T-helper 2 cell (primary cell): ENCODE data around the gene PROC.
"Not testable (repeated sequence)": the region's sequence is repeated elsewhere in the genome, so short reads cannot be mapped to it uniquely, and the experiment has no call there.

Experiments used
- DNase-seq, 5 experiments: peaks; one replicate each; pipeline versions ENCODE4 v3.0.0 to v3.0.0-alpha.2; 2012 to 2022

PROC gene

GRCh38 chr2:127397568-127398238 is 20.5 kb upstream of the PROC start:
- no peak for DNase-seq

- DNase-seq = peak in 1 of 5 experiments; percentile 75
These were observed 20.0 kb upstream of the PROC start for GRCh38 chr2:127398239-127398590.

DNA sequence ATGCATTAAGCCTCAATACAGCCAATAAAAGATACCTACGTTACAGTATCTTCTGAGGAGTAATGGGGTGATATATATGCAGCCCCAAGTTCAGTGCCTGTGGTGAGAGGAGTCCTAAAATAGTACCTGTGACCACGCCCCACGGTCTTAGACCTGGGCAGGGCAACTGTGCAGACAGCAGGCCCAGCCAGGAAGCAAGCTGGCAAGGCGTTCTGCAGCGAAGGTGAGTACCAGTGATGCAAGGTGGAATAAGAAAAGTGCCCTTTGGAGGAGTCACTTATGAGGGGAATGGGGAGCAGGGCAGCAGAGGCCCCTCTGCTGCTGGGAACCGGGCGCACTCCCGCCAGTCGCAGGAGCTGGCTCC is 17.7 kb upstream of the PROC start:
- no peak for DNase-seq

GRCh38 chr2:127400897-127401756 is 17.1 kb upstream of the PROC start:
- DNase-seq = no peak

- DNase-seq = peak in 1 of 5 experiments; percentile 41
These were observed 16.2 kb upstream of the PROC start for GRCh38 chr2:127401757-127402695.

- no peak for DNase-seq
These were observed 14.8 kb upstream of the PROC start for GRCh38 chr2:127403460-127403859.

DNA sequence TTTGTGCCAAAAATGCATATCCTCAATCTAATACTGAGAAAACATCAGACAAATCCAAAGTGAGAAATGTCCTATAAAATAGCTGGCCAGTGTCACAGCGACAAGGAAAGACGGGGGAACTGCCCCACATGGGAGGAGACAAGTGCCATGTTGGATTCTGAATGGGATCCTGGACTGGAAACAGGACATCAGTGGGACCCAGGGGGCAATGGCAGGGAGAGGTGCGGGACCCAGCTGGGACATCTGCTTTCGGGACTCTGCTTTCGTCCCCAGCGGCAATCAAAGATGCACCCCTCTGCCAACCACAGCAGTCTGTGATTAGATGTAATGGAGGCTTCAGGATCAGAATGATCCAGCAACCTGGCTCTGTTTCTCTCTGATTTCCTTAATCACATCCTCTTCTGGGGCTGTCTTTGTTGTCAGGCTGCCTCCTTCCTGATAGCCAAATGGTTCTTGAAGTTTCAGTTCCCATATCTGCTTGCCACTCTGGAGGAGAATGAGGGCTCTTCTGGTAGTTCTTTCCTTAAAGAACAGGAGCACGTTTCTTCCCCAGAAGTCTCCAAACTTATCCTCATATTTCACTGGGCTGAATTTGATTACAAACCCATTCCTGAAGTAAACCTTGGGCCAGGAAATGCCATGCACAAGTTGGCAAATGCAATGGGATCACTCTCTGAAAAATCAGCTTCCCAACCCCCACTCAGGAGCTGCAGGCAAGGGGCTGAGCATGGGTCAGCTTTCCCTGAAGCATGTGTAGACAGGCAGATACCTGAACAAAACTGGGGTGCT is 13.6 kb upstream of the PROC start:
- no peak for DNase-seq

DNA sequence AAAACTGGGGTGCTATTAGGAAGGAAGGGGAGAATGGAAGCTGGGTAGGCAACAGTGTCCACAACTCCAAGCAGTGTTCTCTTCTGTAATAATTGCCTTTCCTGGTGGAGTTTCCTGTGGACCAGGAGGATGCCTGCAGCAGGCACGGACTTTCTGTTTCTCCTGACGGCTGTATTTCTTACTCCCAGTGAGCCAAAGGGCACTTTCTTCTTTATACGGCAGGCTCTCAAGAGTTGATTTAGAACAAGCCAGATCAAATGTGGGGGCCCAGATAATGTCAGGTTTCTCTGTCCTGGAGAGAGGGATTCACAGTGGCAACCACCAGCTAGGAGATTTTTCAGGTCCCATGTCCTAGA is 13.0 kb upstream of the PROC start:
- DNase-seq = no peak

DNA sequence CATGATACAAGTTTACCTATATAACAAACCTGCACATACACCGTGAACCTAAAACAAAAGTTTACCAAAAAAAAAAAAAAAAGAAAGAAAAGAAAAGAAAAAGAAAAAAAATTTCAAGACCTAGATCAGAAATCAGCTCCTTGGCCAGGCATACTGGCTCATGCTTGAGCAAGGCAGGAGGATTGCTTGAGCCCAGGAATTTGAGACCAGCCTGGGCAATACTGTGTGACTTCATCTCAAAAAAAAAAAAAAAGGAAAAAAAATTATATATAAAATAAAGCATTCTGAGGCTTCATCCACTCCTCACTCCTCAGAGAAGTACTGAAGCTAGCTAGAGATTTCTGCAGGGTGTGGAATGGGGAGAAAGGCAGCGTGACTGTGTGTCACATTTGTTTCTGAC is 11.8 kb upstream of the PROC start:
- DNase-seq = no peak

DNA sequence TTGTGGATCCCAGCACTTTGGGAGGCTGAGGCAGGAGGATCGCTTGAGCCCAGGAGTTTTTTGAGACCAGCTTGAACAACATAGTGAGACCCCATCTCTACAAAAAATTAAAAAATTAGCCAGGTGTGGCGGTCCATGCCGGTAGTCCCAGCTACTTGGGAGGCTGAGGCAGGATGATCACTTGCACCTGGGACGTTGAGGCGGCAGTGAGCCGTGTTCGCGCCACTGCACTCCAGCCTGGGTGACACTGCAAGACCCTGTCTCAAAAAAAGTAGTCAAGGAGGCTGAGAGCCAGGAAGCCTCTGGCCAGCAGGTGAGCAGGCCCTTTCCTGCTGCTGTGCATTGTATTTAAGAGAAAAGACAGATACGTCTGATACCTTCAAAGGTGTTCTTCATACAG is 11.1 kb upstream of the PROC start:
- DNase-seq = no peak

DNA sequence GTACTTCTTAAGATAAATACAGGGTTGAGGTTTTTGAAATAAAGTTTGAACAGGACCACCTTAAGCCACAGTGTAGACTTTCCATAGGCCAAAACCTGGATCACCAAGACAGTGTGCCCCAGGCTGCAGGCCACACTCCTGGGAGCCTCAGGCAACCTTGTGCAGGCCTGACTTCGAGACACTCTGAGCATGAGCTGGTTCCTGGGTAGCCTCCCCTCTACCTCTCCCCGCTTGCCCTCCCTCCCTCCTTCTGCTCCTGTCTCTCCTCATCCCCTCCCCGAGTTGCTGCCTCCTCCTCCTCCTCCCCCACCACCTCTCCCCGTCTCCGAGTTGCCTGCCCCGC is 10.6 kb upstream of the PROC start:
- DNase-seq = no peak

- peak; percentile 82 to 90 (median 84) for DNase-seq
These were observed 10.0 kb upstream of the PROC start for GRCh38 chr2:127408004-127408806.

DNA sequence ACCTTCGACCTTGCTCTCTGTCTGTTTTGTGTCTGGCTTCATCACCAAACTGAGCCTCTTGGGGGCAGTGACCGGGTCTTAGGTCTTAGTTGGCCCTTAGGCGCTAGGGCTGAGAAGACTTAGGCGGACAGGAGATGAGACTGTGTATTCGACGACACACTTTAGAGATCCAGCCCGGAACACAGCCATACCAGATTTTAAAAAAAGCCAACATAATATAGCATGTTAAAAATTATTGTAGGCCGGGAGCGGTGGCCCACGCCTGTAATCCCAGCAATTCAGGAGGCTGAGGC is 9.5 kb upstream of the PROC start:
- no peak for DNase-seq

DNA sequence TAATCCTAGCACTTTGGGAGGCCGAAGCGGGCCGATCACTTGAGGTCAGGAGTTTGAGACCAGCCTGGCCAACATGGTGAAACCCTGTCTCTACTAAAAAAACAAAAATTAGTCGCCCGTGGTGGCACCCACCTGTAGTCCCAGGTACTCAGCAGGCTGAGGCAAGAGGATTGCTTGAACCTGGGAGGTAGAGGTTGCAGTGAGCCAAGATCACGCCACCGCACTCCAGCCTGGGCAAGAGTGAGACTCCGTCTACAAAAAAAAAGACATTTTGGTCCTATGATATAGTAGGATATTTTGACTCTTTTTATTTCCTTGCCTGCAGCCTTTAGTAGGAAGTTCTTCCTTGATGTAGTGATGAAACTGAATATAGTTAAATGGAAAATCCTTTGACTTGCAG is 8.5 kb upstream of the PROC start:
- DNase-seq = not testable (repeated sequence)

- peak in 1 of 5 experiments; percentile 72 for DNase-seq
These were observed 7.2 kb upstream of the PROC start for GRCh38 chr2:127410871-127411652.

GRCh38 chr2:127411653-127412369 is 6.4 kb upstream of the PROC start:
- DNase-seq = no peak

DNA sequence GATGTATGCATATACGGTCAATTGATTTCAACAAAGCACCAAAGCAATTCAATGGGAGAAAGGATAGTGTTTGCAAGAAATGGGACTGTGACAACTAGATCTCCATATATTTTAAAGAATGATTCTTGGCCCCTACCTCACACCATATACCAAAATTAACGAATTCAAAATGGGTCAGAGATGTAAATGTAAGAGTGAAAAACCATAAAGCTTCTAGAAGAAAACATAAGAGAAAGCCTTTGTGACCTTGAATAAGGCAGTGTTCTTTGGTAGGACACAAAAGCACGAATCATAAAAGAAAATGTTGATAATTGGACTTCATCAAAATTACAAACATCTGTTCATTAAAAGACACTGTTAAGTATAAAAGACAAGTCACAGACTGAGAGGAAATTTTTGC is 5.0 kb upstream of the PROC start:
- no peak for DNase-seq

GRCh38 chr2:127413782-127414637 is 4.2 kb upstream of the PROC start:
- DNase-seq = no peak
